Measurements from ENCODE around the gene MAP3K5. TPM values are rescaled to one million over a fixed set of nuclear protein-coding genes. Genes with fewer than 3 reads are reported as not detected.
"Not testable (repeated sequence)": the region's sequence is repeated elsewhere in the genome, so short reads cannot be mapped to it uniquely, and the experiment has no call there.

Gene MAP3K5
- total RNA-seq, 1 donor from 2014 or later, result 0.09 TPM

- peaks cover 14% of the 10 kb centered on the region for H3K4me1 Mint-ChIP-seq
- TF ChIP-seq CTCF (conservative IDR thresholded peaks at IDR 0.05), result no peak
- H3K27me3 Mint-ChIP-seq (ENCODE audit: low read depth), result peaks cover 2% of the 10 kb centered on the region
- no peak for DNase-seq (ENCODE audit: low read depth, low spot score)
- H3K4me3 Mint-ChIP-seq, result no peak overlapping the region
- H3K36me3 Mint-ChIP-seq (ENCODE audit: low read depth), result no peaks in the 10 kb centered on the region
- no peaks in the 10 kb centered on the region for H3K9me3 Mint-ChIP-seq
- H3K27ac Mint-ChIP-seq (ENCODE audit: unreplicated experiment), result no peak overlapping the region
These were observed 27.7 kb downstream of the MAP3K5 start for GRCh38 chr6:136764517-136764993.

- peaks cover 14% of the 10 kb centered on the region for H3K4me1 Mint-ChIP-seq
- H3K27me3 Mint-ChIP-seq (ENCODE audit: low read depth), result peaks cover 2% of the 10 kb centered on the region
- DNase-seq (ENCODE audit: low read depth, low spot score), result no peak
- TF ChIP-seq CTCF (conservative IDR thresholded peaks at IDR 0.05), result no peak
- no peak overlapping the region for H3K27ac Mint-ChIP-seq (ENCODE audit: unreplicated experiment)
- H3K4me3 Mint-ChIP-seq, result no peak overlapping the region
- no peaks in the 10 kb centered on the region for H3K9me3 Mint-ChIP-seq
- no peaks in the 10 kb centered on the region for H3K36me3 Mint-ChIP-seq (ENCODE audit: low read depth)
These were observed 28.4 kb downstream of the MAP3K5 start for GRCh38 chr6:136763716-136764516.

GRCh38 chr6:136763255-136763654, 29.0 kb downstream of the MAP3K5 start:
- H3K27me3 Mint-ChIP-seq (ENCODE audit: low read depth), result peaks cover 2% of the 10 kb centered on the region
- no peak overlapping the region for H3K4me3 Mint-ChIP-seq
- no peaks in the 10 kb centered on the region for H3K36me3 Mint-ChIP-seq (ENCODE audit: low read depth)

GRCh38 chr6:136762022-136762975, 30.0 kb downstream of the MAP3K5 start:
- DNase-seq (ENCODE audit: low read depth, low spot score), result no peak
- no peaks in the 10 kb centered on the region for H3K9me3 Mint-ChIP-seq
- H3K4me1 Mint-ChIP-seq, result peaks cover 14% of the 10 kb centered on the region
- H3K27me3 Mint-ChIP-seq (ENCODE audit: low read depth), result no peaks in the 10 kb centered on the region
- no peak overlapping the region for H3K27ac Mint-ChIP-seq (ENCODE audit: unreplicated experiment)
- TF ChIP-seq CTCF (conservative IDR thresholded peaks at IDR 0.05), result no peak
- no peaks in the 10 kb centered on the region for H3K36me3 Mint-ChIP-seq (ENCODE audit: low read depth)
- H3K4me3 Mint-ChIP-seq, result no peak overlapping the region

More at GRCh38 chr6:136763255-136763654, 29.0 kb downstream of the MAP3K5 start:
- no peak for TF ChIP-seq CTCF (conservative IDR thresholded peaks at IDR 0.05)
- Mint-ChIP-seq H3K27ac (ENCODE audit: unreplicated experiment) (no peak overlapping the region), H3K4me1 (peaks cover 14% of the 10 kb centered on the region), H3K9me3 (no peaks in the 10 kb centered on the region)
- no peak for DNase-seq (ENCODE audit: low read depth, low spot score)

- no peak for TF ChIP-seq CTCF (conservative IDR thresholded peaks at IDR 0.05)
- DNase-seq (ENCODE audit: low read depth, low spot score), result no peak
- peaks cover 14% of the 10 kb centered on the region for H3K4me1 Mint-ChIP-seq
- no peak overlapping the region for H3K4me3 Mint-ChIP-seq
- H3K27ac Mint-ChIP-seq (ENCODE audit: unreplicated experiment), result no peak overlapping the region
- no peaks in the 10 kb centered on the region for H3K27me3 Mint-ChIP-seq (ENCODE audit: low read depth)
- H3K9me3 Mint-ChIP-seq, result no peaks in the 10 kb centered on the region
- H3K36me3 Mint-ChIP-seq (ENCODE audit: low read depth), result no peaks in the 10 kb centered on the region
These were observed 30.9 kb downstream of the MAP3K5 start for GRCh38 chr6:136761227-136761922.

- H3K36me3 Mint-ChIP-seq (ENCODE audit: low read depth); H3K27ac Mint-ChIP-seq (ENCODE audit: unreplicated experiment); H3K4me3 Mint-ChIP-seq; H3K9me3 Mint-ChIP-seq; H3K27me3 Mint-ChIP-seq (ENCODE audit: low read depth); DNase-seq (ENCODE audit: low read depth, low spot score): not testable (repeated sequence)
- H3K4me1 Mint-ChIP-seq, result peaks cover 14% of the 10 kb centered on the region
These were observed 31.5 kb downstream of the MAP3K5 start for GRCh38 chr6:136760781-136761180.
